AG09319 (cell line): ENCODE results near the gene PGAP1.

ENCODE experiments used
- DNase-seq: peaks from one replicate; pipeline ENCODE4 v3.0.0-alpha.2; 2010; ENCODE audit warnings: low read depth; ENCODE audit errors: extremely low read depth
- TF ChIP-seq, protein P1 (sequence below): IDR thresholded peaks from 2 replicates; pipeline ENCODE4 v1.5.1; 2011; ENCODE audit warnings: low read depth, mild to moderate bottlenecking, inconsistent platforms, low read length, moderate library complexity

Gene PGAP1, protein sequence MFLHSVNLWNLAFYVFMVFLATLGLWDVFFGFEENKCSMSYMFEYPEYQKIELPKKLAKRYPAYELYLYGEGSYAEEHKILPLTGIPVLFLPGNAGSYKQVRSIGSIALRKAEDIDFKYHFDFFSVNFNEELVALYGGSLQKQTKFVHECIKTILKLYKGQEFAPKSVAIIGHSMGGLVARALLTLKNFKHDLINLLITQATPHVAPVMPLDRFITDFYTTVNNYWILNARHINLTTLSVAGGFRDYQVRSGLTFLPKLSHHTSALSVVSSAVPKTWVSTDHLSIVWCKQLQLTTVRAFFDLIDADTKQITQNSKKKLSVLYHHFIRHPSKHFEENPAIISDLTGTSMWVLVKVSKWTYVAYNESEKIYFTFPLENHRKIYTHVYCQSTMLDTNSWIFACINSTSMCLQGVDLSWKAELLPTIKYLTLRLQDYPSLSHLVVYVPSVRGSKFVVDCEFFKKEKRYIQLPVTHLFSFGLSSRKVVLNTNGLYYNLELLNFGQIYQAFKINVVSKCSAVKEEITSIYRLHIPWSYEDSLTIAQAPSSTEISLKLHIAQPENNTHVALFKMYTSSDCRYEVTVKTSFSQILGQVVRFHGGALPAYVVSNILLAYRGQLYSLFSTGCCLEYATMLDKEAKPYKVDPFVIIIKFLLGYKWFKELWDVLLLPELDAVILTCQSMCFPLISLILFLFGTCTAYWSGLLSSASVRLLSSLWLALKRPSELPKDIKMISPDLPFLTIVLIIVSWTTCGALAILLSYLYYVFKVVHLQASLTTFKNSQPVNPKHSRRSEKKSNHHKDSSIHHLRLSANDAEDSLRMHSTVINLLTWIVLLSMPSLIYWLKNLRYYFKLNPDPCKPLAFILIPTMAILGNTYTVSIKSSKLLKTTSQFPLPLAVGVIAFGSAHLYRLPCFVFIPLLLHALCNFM

DNA sequence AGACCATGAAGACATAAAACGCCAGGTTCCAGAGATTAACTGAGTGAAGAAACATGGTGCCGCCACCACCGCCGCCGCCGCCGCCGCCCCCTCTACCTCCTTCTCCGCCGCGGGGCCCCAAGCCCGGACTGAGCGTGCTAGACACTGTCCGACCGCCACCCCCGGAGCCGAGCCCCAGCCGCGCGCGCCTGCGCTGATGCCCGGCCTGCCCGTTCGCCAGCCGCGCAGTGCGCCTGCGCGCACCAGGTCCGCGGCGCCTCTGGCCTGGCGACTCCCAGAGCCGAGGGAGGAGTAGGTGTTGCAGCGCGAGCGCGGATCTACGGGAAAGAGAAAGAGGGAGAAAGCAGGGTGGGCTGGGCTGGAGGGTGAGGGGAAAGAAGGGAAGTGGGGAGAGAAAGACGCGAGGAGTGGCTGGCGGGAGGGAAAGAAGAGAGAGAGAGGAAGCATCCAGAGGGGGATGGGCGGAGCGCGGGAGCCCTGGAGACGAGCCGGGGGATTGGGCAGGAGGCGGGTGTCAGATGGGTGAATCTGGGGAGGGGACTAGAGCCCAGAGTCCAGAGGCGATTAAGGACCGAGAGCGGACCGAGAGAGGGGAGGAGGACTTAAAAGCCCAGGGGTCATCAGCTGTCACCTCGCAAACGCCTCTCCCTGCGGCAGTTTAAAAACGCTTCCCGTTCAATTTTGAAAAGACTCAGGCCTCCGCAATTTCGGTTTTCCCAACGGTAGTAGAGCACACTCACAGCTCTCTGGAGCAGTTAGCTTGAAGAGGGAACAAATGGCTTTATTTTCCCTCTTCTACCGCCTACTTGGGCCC is at the start of gene PGAP1:
PGAP1 (minus strand) TSS at position 146 of the 814 bp plus-strand sequence; CDS start at position 55, 91 bp downstream.
- TF ChIP-seq, protein P1, sequence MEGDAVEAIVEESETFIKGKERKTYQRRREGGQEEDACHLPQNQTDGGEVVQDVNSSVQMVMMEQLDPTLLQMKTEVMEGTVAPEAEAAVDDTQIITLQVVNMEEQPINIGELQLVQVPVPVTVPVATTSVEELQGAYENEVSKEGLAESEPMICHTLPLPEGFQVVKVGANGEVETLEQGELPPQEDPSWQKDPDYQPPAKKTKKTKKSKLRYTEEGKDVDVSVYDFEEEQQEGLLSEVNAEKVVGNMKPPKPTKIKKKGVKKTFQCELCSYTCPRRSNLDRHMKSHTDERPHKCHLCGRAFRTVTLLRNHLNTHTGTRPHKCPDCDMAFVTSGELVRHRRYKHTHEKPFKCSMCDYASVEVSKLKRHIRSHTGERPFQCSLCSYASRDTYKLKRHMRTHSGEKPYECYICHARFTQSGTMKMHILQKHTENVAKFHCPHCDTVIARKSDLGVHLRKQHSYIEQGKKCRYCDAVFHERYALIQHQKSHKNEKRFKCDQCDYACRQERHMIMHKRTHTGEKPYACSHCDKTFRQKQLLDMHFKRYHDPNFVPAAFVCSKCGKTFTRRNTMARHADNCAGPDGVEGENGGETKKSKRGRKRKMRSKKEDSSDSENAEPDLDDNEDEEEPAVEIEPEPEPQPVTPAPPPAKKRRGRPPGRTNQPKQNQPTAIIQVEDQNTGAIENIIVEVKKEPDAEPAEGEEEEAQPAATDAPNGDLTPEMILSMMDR, result no peak
- peak; percentile 78 for DNase-seq

DNA sequence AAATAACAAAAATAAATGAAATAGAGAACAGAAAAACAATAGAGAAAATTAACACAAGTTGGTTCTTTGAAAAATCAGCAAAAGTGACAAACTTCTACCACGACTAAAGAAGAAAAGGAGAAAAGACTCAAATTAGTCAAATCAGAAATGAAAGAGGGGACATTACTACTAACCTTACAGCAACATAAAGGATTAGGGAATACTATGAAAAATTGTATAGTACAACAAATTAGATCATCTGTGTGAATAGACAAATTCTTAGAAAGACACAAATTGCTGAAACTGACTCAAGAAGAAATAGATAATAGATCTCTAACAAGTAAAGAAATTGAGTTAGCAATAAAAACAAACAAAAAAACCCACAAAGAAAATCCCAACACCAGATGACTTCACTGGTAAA is 48.5 kb upstream of the PGAP1 start:
- TF ChIP-seq, protein P1, result no peak
- no peak for DNase-seq

DNA sequence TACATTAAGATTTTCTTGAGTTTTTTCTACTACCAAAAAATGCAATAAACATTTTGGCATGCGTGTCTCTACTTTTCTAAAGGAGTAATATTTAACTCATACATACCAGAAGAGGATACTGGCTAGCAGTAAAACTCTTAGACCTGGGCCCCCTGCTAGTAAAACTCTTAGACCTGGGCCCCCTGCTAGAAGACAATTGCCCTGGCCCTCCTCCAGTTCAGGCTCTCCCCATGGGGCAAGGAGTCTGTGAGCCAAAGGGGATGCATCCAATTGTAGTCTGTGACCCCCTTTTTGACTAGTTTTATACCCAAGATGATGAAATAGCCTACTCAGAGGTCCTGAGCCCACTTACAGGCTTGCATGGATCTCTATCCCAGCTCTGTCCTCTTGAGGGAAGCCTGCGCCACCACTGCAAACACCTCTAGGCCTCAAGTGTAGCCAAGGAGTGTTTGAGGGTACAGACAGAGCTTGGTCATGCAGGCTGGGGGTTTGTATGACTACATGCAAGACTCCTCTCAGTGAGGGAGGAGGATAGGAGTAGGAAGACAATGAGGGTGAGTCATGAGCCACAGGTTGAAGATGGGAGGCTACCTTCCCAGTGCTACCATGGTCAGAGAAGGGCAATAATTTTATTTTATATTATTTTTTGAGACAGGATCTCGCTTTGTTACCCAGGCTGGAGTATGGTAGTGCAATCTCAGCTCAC is 45.2 kb upstream of the PGAP1 start:
- TF ChIP-seq, protein P1, result no peak
- DNase-seq, result no peak

DNA sequence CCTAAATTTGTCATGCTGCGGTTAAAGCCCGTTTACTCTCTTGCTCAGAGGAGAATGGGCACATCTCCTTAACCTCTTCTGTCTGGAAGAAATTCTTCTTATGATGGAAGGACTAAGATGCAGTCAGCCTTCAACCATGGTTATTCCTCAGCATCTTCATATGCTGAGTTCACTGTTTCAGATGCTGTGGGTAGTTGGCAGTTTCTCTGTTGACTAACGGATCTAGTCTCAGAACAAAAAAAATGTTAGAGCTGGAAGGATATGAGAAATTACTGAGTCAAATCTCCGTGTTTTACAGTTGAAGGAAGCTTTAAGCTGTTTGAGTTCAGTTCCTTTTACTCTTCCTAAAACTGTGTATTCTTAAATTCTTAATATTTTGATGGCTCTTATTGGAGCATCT is 43.6 kb upstream of the PGAP1 start:
- TF ChIP-seq, protein P1, result no peak
- DNase-seq, result no peak

DNA sequence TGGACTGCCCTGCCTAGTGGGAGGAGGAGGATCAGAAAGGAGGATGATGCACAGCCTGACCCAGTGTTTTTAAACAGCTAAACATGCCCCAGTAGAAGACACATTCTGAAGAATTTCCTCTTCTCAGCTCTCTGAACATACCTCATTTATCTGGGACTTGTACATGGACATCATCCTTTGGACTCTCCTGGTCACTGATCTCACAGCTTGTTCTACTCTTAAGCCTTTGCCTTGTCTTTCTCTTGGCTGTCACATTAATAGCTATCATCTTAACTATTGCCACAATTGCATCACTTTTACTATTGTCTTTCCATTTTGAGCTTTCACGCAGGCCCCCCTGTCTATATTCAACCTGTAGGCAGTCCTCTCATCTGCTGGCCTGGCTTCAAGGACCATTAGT is 42.0 kb upstream of the PGAP1 start:
- DNase-seq, result no peak
- TF ChIP-seq, protein P1, result no peak

DNA sequence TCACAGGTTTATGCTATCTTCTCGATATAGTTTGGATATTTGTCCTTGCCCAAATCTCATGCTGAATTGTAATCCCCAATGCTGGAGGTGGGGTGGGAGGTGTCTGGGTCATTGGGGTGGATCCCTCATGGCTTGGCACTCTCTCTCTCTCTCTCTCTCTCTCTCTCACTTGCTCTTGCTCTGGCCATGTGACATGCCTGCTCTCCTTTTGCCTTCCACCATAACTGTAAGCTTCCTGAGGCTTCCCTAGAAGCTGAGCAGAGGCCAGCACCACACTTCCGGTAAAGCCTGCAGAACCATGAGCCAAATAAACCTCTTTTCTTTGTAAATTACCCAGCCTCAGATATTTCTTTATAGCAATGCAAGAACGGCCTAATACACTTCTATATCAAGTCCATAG is 41.3 kb upstream of the PGAP1 start:
- TF ChIP-seq, protein P1, result no peak

More for the DNA sequence above, 41.3 kb upstream of the PGAP1 start:
- no peak for DNase-seq
